NCI-H2227 (cell line): ENCODE results near the gene PITPNB.

Source experiments
- DNase-seq: peaks from one replicate; lab custom pipeline; 2025; ENCODE audit not compliant: unreplicated experiment; lab: John Stamatoyannopoulos, UW

Gene PITPNB

GRCh38 chr22:27834364-27835185, 84.5 kb downstream of the PITPNB start:
- DNase-seq: no peak

DNA sequence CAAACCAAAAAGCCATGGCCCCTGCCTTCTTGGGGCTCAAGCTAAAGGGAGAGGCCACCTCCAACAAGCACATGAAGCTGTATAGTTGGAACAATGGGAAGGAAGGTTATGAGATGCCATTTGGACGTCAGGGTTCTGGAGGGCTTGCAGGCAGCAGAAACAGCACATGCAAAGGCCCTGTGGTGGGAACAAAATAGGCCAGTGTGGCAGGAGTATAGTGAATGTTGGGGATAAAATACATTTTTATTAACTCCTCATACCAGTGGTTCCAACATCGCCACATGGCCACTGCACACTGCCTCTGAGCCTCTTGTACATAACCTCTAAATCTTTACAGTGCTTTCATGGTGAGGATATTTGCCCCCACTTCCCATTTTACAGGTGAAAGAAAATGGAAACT, 85.3 kb downstream of the PITPNB start:
- DNase-seq: no peak

- no peak for DNase-seq
Observed at GRCh38 chr22:27832606-27833005, 86.5 kb downstream of the PITPNB start.

- DNase-seq: no peak
Observed at GRCh38 chr22:27829620-27830019, 89.4 kb downstream of the PITPNB start.

- DNase-seq: no peak
Observed at GRCh38 chr22:27827604-27828587, 91.2 kb downstream of the PITPNB start.

- DNase-seq: no peak
Observed at GRCh38 chr22:27825174-27825573, 93.9 kb downstream of the PITPNB start.

GRCh38 chr22:27823221-27823620, 95.8 kb downstream of the PITPNB start:
- no peak for DNase-seq

DNA sequence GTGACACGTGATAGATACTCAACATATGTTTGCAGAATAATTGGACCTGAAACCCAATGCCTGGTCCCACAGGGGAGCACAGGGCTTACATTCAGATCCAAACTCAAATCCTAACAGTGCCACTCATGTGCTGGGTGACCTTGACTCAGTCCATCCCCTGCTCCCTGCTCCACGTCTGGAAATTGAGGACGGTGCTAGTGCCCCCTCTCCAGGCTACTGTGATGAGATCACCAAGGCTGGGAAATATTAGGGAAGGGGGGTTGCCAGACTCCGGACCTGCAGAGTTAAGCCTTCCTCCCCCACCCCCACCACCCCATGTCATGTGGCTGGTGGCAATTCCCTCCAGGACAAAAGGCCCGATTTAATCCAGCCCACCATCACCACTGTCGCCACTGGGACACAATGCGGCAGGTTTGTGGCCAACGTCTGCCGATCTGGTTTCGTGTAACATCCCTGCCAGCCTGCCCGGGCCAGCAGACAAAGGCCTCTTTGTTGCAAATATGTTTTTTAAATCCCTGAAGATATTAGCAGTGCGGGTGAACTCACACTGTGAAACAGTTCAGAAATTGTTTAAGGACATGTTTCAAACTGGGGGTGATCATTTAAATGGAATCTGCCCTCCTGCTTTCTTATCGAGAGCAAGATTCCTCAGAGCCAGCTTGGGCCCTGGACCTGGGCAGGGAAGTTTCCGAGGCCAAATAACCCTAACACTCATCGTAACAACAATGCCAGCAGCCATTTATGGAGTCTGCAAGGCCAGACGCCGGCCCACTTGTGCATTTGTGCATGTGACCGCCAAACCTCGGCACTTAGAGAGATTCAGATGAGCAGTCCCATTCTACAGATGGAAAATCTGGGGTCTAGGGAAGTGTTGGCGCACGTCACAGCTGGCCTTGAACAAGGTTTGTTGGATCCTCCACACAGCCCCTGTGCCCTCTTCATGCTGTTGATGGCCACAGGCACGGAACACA, 97.9 kb downstream of the PITPNB start:
- no peak for DNase-seq

DNA sequence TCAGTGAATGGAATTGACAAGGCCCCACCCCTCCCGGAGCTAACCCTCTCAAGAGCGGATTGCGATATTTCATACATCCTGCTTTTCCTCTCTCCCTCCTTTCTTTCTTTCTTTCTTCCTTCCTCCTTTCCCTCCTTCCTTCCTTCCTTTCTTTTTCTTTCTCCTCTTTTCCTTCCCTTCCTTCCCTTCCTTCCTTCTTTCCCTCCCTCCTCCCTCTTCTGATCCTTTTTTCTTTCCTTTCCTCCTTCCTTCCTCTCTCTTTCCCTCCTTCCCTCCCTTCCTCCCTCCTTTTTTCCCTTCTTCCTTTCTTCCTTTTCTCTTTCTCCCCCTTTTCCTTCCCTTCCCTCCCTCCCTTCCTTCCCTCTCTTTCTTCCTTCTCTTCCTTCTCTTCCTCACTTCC, 102.5 kb downstream of the PITPNB start:
- DNase-seq: no peak

- DNase-seq: no peak
Observed at GRCh38 chr22:27815826-27816530, 103.1 kb downstream of the PITPNB start.

- DNase-seq: no peak
Observed at GRCh38 chr22:27814993-27815392, 104.1 kb downstream of the PITPNB start.

GRCh38 chr22:27811778-27812177, 107.3 kb downstream of the PITPNB start:
- no peak for DNase-seq

DNA sequence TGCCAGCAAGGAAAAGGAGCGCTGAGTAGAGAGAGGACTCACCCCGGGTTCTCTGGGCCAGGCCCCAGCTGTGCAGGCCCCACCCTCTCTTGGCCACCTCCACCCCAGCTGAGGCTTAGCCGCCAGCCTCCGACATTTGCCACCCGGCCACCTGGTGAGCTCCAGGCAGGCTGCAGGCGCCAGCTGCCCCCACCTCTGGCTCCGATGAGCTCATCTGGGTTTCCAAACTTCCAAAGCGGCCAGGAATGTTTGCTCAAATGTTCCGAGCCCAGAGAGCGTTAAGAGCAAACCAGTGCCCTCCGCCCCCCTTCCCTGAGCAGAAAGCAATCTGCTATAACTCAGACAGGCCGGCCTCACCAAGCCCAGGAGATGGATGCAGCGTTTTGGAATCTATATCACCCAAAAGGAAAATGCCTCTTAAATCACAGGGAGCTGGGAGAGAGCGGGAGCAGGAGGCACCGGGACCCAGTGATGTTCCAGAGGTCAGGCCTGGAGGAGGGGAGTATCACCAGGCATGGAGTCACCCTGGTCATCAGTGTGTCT, 108.4 kb downstream of the PITPNB start:
- no peak for DNase-seq

GRCh38 chr22:27809700-27810608, 109.1 kb downstream of the PITPNB start:
- no peak for DNase-seq

DNA sequence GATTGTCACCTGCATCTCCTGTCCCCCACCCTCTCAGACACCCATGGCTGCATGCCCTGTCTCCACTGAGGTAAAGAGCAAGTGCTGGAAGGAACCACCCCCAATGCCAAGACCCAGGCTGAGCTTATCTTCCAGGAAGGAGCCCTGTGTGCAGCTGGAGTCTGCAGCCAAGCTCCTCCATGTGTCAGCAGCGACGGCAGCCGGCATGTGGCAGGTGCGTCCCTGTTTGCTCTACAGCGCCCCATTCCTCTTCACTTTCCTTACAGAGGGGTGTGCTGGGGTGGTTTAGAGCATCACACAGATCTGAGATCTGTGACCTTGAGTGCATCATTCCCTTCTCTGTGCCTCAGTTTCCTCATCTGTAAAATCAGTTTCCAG, 109.8 kb downstream of the PITPNB start:
- peak; percentile 14 for DNase-seq

DNA sequence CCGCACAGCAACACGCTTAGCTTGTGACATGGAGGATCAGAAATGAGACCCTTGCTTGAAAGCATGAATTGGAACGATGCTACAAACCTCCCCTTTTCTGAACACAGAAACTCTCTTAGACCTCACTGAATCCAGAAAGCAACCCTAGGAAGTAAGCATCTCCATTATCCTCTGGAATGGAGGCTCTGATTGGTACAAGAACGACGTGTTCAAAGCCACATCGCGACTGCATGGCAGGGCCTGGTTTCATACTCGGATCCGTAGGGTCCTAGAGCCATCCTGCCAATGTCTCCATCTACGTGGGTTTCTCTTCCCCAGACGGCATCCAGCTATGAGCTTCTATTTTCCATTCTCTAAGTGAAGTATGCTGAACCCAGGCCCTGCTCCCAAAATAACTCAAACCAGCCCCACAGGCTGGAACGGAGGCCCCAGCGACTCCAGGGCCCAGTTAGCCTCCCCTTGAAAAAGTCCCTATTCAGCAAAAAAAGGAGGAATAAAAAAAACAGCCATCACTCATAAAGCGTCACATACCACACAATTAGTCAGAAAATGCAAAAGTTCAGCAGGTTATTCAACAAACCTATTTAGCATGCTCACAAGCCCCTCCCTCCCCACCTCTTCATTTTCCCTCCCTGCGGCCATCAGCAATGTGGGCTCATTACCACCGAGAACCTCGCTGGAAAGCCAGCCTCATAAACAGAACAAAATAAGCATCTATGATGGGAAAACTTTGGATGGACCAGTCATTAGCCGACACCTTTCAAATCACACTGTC, 110.4 kb downstream of the PITPNB start:
- DNase-seq: no peak

DNA sequence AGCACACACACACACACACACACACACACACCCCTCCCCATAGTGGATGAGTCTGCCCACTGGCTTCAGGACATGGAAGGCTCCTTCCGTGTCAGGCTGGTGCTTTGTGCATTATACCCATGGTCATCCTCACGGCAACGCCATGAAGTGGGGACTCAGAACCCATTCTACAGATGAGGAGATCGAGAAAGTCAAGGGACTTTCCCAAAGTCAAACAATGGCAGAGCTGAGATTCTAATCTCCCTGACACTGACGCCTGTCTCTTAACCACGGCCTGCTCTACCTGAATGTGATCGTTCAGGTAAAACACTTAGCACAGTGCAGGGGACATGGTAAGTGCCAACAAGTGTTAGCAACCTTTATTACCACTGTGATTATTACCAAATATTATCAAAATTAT, 113.2 kb downstream of the PITPNB start:
- DNase-seq: no peak
